GM18517 (cell line): ENCODE measurements around the gene PHYHD1.
A peak's percentile ranks its signal among the peaks of the same experiment; 100 is the strongest.

Experiments used
- ATAC-seq: cut with Tn5 transposase; IDR thresholded peaks from one replicate; pipeline ENCODE4 v1.9.1; 2021; ENCODE audit warnings: mild to moderate bottlenecking, moderate library complexity; ENCODE audit not compliant: unreplicated experiment

PHYHD1 gene

DNA sequence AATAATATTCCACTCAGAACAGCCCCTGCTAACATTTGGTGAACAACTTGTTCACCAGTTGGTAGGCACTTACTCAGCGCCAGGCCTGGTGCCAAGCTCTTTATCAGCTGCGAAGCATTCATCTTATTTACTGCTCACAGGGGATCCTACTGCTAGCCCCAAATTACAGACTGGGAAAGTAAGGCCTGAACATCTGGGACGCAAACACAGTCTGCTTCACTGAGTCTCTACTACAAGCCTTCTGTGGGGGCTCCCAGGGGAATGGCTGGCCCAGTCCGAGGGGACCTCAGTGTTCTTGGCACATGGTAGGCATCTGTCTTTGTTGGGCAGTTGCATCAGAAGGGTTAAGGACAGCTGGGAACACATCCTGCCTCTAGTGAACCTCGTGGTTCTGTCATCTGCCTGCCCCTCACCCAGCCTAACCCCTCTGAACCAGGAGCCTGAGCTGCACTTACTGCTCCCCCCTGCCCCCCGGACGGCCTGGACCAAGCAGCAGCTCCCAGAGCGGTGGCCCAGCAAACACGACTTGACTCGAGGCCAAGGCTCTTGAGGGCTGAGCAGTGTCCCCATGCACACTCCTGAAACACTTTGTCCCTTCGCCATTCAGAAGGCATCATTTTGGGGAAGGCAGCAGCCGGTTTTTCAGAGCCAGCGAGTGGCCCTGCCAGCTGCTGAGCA lies at the start of gene PHYHD1:
TSS of gene PHYHD1 (plus strand) at position 602 of the 678 bp plus-strand sequence. CDS start 1,342 bp downstream, outside the sequence.
- ATAC-seq: no peak

DNA sequence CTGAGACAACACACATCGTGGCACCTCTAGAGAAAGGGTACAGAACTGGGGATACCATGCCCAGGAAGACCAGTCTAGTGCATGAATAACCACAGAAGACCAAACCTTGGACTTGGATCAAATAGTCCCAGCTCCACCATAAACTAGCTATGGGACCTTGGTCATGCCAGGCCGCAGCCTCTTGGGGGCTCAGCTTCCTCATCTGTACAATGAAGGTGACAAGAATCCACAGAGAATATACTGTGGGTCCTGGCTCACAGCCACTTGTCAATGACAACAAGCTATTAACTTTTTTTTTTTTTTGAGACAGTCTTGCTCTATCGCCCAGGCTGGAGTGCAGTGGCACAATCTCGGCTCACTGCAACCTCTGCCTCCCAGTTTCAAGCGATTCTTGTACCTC lies 42.9 kb upstream of the PHYHD1 start:
- no peak for ATAC-seq

DNA sequence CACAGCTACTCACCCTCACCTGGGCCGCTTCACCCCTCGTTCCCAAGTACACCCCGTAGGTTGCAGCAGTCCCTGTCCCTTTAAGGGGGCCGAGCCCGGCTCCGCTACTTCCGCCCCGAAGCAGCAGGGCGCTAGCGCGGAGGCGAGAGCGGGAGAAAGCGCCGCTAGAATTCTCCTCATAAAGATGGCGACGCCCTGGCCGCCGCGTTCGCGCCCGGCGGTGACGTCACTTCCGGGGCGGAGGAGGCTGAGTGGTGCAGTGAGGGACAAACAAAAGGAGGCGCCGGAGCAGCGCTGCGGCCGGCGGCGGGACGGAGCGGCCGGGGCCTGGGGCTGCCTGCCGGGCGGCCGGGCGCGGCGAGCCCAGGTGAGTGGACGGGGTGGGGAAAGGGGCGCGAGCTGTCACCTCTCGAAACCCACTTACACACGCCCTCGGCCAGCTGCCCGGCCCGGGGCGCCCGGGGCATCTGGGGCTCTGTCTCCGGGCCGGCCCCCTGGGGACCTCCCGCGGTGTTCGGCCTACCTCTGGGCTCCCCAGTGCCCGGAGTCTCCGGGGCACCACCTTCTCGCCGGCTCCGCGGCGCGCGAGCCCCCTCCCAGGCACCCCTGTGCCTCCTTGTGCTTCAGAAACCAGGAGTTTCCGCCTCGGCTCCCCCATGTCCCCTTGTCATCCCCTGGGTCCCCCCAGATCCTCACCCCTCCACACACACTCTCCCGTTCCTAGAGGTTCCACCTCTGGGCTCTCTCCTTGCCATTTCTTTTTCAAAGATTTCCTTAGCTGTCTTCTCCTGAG lies 38.7 kb upstream of the PHYHD1 start, which contains the start of the genes KYAT1 and LRRC8A:
TSS of gene KYAT1 (minus strand) at position 67 of the 793 bp plus-strand sequence. CDS start 36,545 bp downstream, outside the sequence.
TSS of gene LRRC8A (plus strand) at position 250 of the 793 bp plus-strand sequence. CDS start 25,032 bp downstream, outside the sequence.
- peak; percentile 90 for ATAC-seq

DNA sequence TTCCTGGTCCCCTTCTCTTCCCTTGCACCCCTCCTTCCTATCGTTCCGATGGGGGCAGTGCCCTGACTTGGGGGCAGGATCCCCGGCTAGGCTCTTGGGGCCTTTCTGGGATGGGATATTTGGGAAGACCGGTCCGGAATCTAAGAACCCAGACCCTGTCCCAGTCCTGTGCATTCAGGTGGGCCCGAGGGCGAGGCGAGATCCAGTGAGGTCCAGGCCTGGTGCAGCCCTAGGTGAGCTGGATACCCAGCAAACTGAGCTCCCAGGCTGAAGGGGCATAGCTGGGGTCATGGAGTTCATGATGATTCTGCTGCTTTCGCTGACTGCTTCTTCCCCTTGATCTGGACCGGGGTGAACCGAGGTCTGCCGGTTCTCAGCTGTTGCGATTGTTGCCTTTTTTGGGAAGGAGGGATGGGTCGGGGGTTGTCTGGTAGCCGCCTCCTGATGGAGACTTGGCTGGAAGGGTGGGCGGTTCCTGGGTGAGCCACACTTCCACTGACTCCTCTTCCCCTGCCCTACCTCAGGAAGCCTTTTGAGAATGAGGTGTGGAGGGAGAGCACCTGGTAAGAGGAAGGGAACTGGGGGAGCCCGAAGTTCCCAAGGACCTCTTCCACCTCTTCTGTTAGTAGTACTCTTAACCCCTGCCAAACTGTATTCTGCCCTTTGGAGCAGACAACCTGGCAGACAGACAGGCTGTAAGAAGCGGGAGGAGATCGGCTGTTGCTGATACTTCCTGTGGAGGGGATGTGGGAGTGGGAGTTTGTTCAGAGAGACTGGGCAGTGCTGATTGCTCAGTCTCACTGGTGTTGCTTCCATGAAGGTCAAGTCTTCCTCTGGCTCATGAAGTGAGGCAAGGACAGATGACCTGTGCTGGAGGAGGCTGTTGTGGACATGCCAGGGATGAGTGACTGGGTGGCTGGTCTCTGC lies 37.8 kb upstream of the PHYHD1 start:
- ATAC-seq: no peak

DNA sequence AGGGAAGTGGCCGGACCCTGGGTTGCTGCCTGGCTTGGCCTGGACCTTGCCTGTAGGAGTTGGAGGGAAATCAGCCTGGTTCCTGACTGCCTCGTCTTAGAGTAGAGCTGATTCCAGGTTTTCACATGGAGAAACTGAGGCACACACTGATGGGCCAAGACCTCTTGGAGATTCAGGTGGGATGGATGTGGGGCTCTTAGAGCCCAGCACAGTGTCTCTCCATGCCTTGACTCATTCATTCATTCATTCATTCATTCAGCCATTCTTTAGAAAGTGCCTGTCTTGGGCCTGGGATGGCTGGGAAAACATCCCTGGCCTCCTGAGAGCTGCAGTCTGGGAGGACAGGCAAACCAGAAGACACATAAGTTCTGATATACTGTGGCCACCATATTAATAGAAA lies 36.6 kb upstream of the PHYHD1 start:
- no peak for ATAC-seq

DNA sequence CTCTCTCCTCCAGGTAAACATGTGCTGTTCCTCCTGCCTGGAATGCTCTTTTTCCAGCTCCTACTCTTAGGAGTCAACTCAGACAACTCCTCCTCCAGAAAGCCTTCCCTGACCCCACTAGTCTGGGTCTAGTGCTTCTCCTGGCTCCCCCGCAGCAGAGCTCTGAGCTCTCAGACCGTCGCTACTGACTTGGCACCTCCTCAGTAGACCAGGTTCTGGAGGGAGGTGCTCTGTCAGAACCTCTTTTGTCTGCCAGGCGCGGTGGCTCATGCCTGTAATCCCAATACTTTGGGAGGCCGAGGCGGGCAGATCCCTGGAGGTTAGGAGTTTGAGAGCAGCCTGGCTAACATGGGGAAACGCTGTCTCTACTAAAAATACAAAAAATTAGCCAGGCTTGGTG lies 35.4 kb upstream of the PHYHD1 start:
- no peak for ATAC-seq

DNA sequence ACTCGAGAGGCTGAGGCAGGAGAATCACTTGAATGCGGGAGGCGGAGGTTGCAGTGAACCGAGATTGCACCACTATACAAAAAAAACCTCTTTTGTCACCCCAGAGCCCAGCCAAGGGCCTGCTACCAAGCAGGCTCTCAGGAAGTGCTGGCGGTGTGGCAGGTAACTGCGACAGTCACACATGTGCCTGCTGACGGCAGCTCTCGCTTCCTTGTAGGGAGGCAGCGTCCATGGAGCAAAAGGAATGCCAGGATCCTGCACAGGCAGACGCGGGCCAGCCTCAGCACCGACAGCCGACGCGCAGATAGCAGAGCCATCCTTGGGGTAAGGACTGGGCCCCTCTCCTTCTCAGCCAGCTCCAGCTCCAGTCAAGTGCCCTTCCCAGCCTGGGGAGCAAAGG lies 35.0 kb upstream of the PHYHD1 start:
- ATAC-seq: no peak

DNA sequence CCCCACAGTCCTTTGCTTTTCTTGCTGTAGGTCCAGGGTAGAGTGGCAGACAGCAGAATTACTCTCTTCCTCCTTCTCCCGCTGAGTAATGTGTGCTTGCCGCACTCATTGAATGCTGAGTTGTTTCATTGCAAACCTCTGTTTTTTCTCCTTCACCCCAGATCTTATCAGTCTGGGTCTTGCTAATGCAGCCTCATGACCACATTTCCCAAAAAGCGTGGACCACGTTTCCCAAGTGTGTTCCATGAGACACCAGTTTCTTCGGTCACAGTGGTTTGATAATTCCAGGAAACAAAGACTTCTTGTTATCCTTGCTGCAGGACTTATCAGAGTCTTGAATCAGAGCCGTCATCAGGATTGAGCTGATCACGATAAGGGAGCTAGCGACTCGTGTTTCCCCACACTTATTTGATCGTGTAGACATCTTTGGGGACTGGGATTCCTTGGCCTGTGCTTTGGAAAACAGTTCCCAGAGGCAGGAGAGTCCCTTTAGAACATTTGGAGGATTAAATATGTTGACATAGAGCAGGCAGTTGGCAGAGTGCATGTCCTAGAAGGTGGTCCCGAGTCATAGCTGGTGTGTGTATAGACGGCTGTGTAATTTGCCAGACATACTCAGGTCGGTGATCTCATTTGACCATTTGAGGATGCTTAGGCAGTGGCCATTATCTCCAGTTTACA lies 34.4 kb upstream of the PHYHD1 start:
- ATAC-seq: no peak

DNA sequence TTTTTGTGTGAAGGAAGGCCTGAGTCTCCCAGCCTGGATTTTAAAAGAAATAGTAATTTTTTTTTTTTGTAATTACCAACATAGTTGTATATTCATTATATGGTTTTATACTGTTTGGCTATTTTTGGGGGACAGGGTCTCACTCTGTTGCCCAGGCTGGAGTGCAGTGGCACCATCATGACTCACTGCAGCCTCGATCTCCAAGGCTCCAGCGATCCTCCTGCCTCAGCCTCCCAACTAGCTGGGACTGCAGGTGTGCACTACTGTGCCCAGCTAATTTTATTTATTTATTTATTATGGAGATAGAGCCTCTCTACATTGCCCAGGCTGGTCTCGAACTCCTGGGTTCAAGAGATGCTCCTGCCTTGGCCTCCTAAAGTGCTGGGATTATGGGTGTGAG lies 33.7 kb upstream of the PHYHD1 start:
- no peak for ATAC-seq

DNA sequence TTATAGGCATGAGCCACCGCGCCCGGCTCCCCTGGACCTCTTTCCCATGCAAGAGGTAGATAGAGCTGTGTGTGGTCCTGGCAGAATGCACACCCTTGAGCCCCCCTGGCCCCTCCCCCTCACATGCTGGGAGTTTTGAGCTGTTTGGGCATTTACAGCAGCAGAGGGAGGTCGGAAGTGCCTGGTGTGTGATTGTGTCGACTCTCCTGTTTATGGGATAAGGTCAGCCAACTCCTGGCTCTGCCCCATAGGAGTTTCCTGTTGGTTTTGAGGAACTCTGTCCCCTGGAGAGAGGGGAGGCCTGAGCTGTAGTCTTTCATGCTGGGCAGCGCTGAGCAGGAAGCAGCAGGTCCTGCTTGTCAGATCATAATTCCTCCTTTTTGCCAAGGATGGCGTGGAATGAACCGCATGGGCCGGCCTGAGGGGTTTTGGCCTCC lies 32.9 kb upstream of the PHYHD1 start:
- ATAC-seq: no peak

DNA sequence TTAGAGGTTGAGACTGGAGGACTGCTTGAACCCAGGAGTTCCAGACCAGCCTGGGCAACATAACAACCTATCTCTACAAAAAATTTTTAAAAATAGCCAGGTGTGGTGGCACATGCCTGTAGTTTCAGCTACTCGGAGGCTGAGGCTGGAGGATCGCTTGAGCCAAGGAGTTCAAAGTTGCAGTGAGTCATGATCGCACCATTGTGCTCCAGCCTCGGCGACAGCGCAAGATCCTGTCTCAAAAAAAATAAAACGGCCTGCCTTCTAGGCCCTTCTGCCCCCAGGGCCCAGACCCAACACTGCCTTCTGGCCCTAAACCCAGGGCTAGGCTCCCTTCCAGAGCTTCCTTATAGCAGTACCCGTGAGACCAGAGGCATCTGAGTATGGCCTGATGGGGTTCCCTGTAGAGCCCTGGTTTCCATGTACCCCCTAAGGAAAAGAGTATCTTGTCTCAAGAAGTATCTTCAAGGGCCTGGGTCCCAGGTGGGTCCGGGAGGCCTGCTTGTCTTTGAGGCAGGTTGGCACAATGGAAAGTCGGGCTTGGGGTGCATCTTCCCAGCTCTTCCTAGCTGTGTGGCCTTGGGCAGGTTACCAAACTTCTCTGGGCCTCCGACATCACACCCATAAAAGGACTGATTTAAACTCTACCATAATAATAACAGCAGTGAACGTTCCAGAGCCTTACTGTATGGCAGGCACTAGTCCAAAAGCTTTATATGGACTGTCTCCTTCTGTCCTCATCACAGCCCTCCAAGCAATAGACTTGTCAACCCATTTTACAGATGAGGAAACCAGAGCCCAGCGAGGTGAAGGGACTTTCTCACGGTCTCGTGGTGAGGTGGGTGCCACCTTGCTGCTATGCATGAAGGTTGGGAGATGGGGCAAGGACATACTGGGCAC lies 29.2 kb upstream of the PHYHD1 start:
- no peak for ATAC-seq

DNA sequence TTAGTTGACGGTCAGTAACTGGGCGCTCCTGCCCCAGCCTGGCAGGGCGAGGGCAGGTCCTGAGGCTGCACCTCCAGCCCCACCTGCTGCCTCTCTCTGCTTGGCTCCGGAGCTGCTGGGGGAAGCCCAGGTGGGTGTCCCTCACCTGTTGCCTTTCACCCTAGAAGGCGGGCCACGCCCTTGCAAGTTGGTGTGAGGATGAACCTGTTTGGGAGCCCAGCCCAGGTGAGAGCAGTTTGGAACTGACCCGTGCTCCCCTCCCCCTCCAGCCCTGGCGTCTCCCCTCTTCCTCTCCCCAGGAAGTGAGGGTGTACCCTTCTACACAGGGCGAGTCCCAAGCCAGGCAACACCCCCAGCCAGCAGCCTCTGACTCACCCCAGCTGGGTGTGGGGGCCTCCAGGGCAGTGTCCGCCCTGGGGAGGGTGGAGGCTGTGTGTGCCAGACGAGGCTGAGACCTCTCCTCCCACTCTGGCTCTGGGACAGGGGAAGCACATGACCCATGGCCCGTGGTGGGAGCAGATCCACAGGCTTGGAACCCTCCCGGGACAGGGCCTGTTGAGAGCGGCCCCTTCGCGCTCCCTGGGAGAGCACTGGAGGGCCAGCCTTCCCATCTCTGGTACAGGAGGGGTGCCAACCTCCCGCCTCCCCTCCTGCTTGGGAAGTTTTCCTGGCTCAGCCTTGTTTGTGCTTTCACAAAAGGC lies 28.4 kb upstream of the PHYHD1 start:
- no peak for ATAC-seq

DNA sequence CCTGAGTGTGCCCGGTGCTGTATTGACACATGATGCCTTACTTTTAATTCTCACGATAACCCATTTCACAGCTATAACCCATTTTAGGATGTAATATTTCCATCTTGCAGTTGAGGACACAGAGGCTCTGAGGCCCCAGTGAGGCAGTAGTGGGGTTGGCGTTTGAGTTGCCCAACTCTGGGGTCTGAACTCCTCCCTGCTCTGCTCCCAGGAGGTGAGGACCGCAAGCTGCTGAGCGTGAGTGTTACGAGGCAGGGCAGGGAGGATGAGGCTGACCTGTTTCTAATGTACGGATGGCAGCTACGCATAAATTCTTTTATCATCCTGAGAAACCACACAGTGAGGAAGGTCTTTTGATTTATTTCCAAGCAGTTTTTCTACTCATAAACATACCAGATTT lies 27.4 kb upstream of the PHYHD1 start:
- no peak for ATAC-seq

DNA sequence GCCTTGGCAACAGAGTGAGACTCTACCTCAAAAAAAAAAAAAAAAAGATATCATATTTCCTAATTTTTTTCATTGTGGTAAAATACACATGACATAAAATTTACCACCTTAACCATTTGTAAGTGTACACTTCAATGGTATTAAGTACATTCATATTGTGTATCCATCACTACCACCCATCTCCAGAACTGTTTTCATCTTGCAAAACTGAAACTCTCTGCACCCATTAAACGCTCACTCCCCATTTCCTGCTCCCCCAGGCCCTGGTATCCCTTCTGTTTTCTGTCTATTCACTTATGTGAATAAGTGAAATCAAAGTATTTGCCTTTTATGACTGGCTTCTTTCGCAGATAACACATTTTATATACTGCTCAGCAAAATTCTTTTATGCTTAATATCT lies 26.0 kb upstream of the PHYHD1 start:
- ATAC-seq: no peak

DNA sequence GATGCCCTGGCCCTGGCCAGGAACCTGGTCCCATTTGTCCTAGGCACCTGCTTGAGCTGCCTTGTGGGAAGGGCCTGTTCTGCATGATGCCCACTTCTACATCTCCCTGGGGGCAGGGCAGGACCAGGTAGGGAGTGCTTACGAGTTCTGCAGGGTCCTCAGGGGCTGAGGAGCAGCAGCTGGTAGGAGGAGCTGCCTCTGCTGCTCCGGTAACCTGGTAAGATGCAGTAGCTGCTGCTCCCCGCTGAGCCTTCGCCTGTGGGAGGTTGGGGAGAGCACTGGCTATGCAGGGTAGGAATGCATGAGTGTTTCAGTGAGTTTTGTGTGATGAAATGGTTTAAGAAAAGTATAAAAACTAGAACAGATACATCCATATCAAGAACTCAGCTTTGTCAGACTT lies 25.2 kb upstream of the PHYHD1 start:
- ATAC-seq: no peak

DNA sequence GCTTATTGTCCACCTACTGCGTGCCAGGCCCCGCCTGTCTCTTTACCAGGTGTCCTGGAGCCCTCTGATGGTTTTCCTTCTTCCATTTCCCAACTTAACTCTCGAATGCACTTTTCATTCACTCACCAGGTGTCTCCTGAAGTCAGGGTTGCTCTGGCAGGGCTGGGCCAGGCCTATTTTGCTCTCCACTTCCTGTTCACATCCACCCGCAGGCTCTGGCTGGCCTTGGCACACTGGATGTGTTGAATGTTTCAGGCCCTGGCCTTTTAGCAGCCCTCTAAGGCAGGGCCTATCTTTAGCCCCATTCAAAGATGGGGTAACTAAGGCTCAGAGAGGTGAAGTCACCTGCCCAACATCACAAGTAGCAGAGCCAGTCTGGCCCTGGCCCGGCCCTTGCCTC lies 22.4 kb upstream of the PHYHD1 start:
- no peak for ATAC-seq

DNA sequence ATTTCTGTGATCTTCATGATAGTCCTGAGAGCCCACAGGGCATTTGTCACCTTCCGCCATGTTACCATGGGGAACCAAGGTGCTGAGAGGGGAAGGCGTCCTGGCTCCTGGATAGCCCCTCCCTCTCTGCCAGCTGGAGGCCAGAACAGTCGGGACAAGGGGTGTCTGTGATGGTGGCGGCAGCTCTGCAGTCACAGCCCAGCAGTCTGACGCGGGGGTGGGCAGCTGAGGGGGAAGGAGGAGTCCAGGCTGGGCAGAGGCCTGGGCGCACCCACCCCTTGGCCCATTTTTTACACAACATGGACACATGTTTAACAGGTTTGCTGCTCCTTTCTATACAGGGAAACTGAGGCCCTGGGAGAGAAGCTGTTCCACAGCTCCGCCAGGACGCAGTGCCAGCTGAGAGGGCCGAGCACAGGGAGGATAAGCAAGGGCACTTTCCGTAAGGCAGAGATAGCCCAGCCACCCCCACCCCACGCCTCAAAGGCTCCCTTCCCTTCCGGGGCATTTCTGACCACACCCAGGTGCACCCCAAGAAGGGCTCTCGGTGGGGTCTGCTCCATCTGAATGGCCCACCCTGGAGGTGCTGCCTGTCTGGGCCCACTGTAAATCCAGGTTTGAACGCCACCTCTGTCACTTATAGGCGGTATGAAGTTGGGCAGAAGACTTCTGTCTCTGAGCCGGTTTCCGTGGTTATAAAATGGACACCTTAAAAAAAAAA lies 21.8 kb upstream of the PHYHD1 start:
- ATAC-seq: no peak
